ENCODE data around the gene RHCG. TPM values are rescaled to one million over a fixed set of nuclear protein-coding genes. Genes with fewer than 3 reads are reported as not detected.

RHCG gene
- total and polyA plus RNA-seq, 3 experiments from 2014 or later: not detected

DNA sequence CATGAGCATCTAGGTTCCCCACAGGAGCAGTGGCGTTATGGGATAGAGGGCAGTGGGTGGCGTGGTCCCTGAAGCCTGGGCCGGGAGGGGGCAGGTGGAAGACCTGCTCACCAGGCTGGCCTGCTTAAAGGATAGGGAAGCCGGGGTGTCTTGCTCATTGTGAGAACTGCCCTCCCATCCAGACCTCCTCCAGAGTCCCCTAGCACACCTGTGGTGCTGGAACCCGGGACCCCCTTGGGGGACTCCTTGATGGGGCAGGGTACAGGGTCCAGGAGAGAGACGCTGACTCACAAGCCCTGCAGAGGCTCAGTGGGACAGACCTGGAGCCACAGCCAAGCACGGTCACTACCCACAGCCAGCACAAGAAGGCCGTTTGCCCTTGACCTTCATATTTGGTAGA lies 2.8 kb upstream of the RHCG start:
- no peak overlapping the region for H3K27ac ChIP-seq (ENCODE audit: low read depth, low read length)
- H3K9me3 ChIP-seq (ENCODE audit: low read length): no peaks in the 10 kb centered on the region
- H3K27me3 Mint-ChIP-seq: peaks cover 59 to 81% of the 10 kb centered on the region in 2 donors
- no peaks in the 10 kb centered on the region for H3K36me3 Mint-ChIP-seq
- no peak for DNase-seq
- ChIA-PET POLR2A (no interaction called here), CTCF (no interaction called here)
- no peak overlapping the region for H3K27ac Mint-ChIP-seq
- H3K9me3 Mint-ChIP-seq: peaks cover 0 to 2% (median 0%) of the 10 kb centered on the region in 5 donors
- no peaks in the 10 kb centered on the region for H3K4me1 ChIP-seq (ENCODE audit: insufficient read depth, low read length)
- H3K4me3 Mint-ChIP-seq: no peak overlapping the region
- peaks cover 13% of the 10 kb centered on the region for H3K27me3 ChIP-seq (ENCODE audit: insufficient read depth, low read length, poor library complexity, severe bottlenecking)
- H3K4me1 Mint-ChIP-seq: peaks cover 0 to 18% (median 8%) of the 10 kb centered on the region in 3 donors
- H3K4me3 ChIP-seq (ENCODE audit: low read length): no peak overlapping the region
- H3K36me3 ChIP-seq (ENCODE audit: insufficient read depth, low read length): no peaks in the 10 kb centered on the region

- no peak overlapping the region for H3K27ac ChIP-seq (ENCODE audit: low read depth, low read length)
- H3K4me1 Mint-ChIP-seq: peaks cover 0 to 18% (median 8%) of the 10 kb centered on the region in 3 donors
- peaks cover 0 to 2% (median 0%) of the 10 kb centered on the region in 5 donors for H3K9me3 Mint-ChIP-seq
- H3K36me3 ChIP-seq (ENCODE audit: insufficient read depth, low read length): no peaks in the 10 kb centered on the region
- no peaks in the 10 kb centered on the region for H3K36me3 Mint-ChIP-seq
- no peak overlapping the region for H3K27ac Mint-ChIP-seq
- H3K4me3 ChIP-seq (ENCODE audit: low read length): no peak overlapping the region
- CTCF ChIA-PET: no interaction called here
- POLR2A ChIA-PET: no interaction called here
- H3K9me3 ChIP-seq (ENCODE audit: low read length): no peaks in the 10 kb centered on the region
- peaks cover 13% of the 10 kb centered on the region for H3K27me3 ChIP-seq (ENCODE audit: insufficient read depth, low read length, poor library complexity, severe bottlenecking)
- H3K4me1 ChIP-seq (ENCODE audit: insufficient read depth, low read length): no peaks in the 10 kb centered on the region
- no peak overlapping the region for H3K4me3 Mint-ChIP-seq
- peaks cover 58 to 81% of the 10 kb centered on the region in 2 donors for H3K27me3 Mint-ChIP-seq
- DNase-seq: no peak
These were observed 2.2 kb upstream of the RHCG start for GRCh38 chr15:89498574-89498906.

DNA sequence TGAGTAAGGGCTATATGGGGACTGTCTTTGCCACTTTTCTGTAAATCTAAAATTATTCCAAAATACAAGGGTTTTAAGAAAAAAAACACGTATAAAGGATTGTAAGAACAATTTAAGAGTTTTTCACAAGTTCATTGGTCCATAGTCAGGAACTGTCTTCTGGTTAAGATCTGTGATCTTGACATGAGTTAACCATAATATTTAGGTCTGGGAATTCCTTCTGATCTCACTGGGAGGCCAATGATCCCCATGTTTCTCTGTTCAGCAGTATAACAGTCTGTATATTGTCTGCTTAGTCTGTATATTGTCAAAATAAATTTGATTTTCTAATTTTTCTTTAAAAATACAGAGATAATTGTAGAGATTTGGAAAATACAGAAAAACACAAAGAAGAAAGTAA lies 848 bp upstream of the RHCG start:
- Mint-ChIP-seq H3K27ac (no peak overlapping the region), H3K4me3 (peak overlapping the region in 4 of 7 donors; percentile 15 to 66 (median 52)), H3K36me3 (no peaks in the 10 kb centered on the region), H3K9me3 (peaks cover 0 to 2% (median 0%) of the 10 kb centered on the region in 5 donors), H3K4me1 (peaks cover 0 to 18% (median 8%) of the 10 kb centered on the region in 3 donors), H3K27me3 (peaks cover 47 to 76% of the 10 kb centered on the region in 2 donors)
- Histone ChIP-seq H3K4me1 (ENCODE audit: insufficient read depth, low read length) (no peaks in the 10 kb centered on the region), H3K4me3 (ENCODE audit: low read length) (no peak overlapping the region), H3K9me3 (ENCODE audit: low read length) (no peaks in the 10 kb centered on the region), H3K36me3 (ENCODE audit: insufficient read depth, low read length) (no peaks in the 10 kb centered on the region), H3K27me3 (ENCODE audit: insufficient read depth, low read length, poor library complexity, severe bottlenecking) (peaks cover 13% of the 10 kb centered on the region), H3K27ac (ENCODE audit: low read depth, low read length) (no peak overlapping the region)
- ChIA-PET POLR2A (no interaction called here), CTCF (no interaction called here)
- no peak for DNase-seq

- Histone ChIP-seq H3K4me1 (ENCODE audit: insufficient read depth, low read length) (no peaks in the 10 kb centered on the region), H3K9me3 (ENCODE audit: low read length) (no peaks in the 10 kb centered on the region), H3K27ac (ENCODE audit: low read depth, low read length) (no peak overlapping the region), H3K27me3 (ENCODE audit: insufficient read depth, low read length, poor library complexity, severe bottlenecking) (peaks cover 13% of the 10 kb centered on the region), H3K4me3 (ENCODE audit: low read length) (no peak overlapping the region), H3K36me3 (ENCODE audit: insufficient read depth, low read length) (no peaks in the 10 kb centered on the region)
- Mint-ChIP-seq H3K9me3 (no peaks in the 10 kb centered on the region), H3K4me1 (peaks cover 0 to 18% (median 8%) of the 10 kb centered on the region in 3 donors), H3K27ac (no peak overlapping the region), H3K36me3 (no peaks in the 10 kb centered on the region), H3K4me3 (peak overlapping the region in 2 of 7 donors; percentile 24 to 52), H3K27me3 (peaks cover 41 to 75% of the 10 kb centered on the region in 2 donors)
- DNase-seq: no peak
- POLR2A ChIA-PET: no interaction called here
- CTCF ChIA-PET: interaction anchor here (1.5 kb wide), 1 partner anchor 137 kb away, joined by 3 read pairs; no protein-coding TSS in a partner anchor
These were observed 691 bp downstream of the RHCG start for GRCh38 chr15:89495638-89496145.

DNA sequence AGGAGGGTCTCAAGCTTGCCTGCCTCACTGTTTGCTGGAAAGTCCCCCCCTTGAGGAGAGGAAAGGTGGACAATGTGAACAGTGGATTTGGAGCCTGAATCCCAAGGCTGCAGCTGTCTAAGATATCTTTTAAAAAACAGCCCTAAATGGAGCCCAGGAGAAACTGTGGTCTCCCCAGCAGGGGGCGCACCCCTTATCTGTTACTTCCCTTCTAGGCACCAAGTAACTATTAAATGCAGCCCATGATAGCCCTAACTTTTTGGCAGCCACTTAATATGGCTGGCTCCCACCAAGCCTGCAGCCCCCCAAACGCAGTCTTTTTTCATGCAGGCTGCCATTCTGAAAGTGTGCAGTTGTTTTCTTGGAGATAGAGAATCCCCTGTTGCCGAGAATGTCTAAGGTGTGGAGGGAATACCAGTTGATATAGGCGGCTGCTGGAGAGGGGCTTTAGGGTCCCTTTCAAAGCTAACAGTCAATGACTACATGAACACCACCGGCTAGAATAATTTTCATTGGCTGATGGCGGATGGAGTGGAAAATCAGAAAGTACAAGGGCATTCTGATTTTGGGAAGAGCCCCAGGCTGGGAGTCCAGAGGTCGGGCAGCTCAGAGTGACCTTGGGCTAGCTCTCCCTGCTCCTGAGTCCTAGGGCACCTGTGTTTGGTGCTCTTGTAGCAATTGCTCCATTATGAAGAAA lies 1.3 kb downstream of the RHCG start:
- DNase-seq: no peak
- no peak overlapping the region for H3K27ac ChIP-seq (ENCODE audit: low read depth, low read length)
- H3K9me3 ChIP-seq (ENCODE audit: low read length): no peaks in the 10 kb centered on the region
- peaks cover 0 to 18% (median 8%) of the 10 kb centered on the region in 3 donors for H3K4me1 Mint-ChIP-seq
- no peaks in the 10 kb centered on the region for H3K36me3 Mint-ChIP-seq
- no peak overlapping the region for H3K4me3 ChIP-seq (ENCODE audit: low read length)
- H3K4me1 ChIP-seq (ENCODE audit: insufficient read depth, low read length): no peaks in the 10 kb centered on the region
- peaks cover 38 to 75% of the 10 kb centered on the region in 2 donors for H3K27me3 Mint-ChIP-seq
- peak overlapping the region in 1 of 7 donors; percentile 28 for H3K4me3 Mint-ChIP-seq
- ChIA-PET CTCF (interaction anchor here (1.5 kb wide), 1 partner anchor 137 kb away, joined by 3 read pairs; no protein-coding TSS in a partner anchor), POLR2A (no interaction called here)
- peaks cover 13% of the 10 kb centered on the region for H3K27me3 ChIP-seq (ENCODE audit: insufficient read depth, low read length, poor library complexity, severe bottlenecking)
- no peak overlapping the region for H3K27ac Mint-ChIP-seq
- no peaks in the 10 kb centered on the region for H3K36me3 ChIP-seq (ENCODE audit: insufficient read depth, low read length)
- no peaks in the 10 kb centered on the region for H3K9me3 Mint-ChIP-seq

GRCh38 chr15:89494031-89494430 lies 2.4 kb downstream of the RHCG start:
- H3K9me3 Mint-ChIP-seq: no peaks in the 10 kb centered on the region
- Histone ChIP-seq H3K36me3 (ENCODE audit: insufficient read depth, low read length) (no peaks in the 10 kb centered on the region), H3K4me3 (ENCODE audit: low read length) (no peak overlapping the region), H3K27me3 (ENCODE audit: insufficient read depth, low read length, poor library complexity, severe bottlenecking) (peaks cover 13% of the 10 kb centered on the region), H3K9me3 (ENCODE audit: low read length) (no peaks in the 10 kb centered on the region), H3K27ac (ENCODE audit: low read depth, low read length) (no peak overlapping the region), H3K4me1 (ENCODE audit: insufficient read depth, low read length) (no peaks in the 10 kb centered on the region)
- ChIA-PET POLR2A (no interaction called here), CTCF (no interaction called here)
- H3K36me3 Mint-ChIP-seq: no peaks in the 10 kb centered on the region
- DNase-seq: no peak
- no peak overlapping the region for H3K27ac Mint-ChIP-seq
- peaks cover 34 to 76% of the 10 kb centered on the region in 2 donors for H3K27me3 Mint-ChIP-seq
- no peak overlapping the region for H3K4me3 Mint-ChIP-seq
- peaks cover 0 to 18% (median 8%) of the 10 kb centered on the region in 3 donors for H3K4me1 Mint-ChIP-seq

DNA sequence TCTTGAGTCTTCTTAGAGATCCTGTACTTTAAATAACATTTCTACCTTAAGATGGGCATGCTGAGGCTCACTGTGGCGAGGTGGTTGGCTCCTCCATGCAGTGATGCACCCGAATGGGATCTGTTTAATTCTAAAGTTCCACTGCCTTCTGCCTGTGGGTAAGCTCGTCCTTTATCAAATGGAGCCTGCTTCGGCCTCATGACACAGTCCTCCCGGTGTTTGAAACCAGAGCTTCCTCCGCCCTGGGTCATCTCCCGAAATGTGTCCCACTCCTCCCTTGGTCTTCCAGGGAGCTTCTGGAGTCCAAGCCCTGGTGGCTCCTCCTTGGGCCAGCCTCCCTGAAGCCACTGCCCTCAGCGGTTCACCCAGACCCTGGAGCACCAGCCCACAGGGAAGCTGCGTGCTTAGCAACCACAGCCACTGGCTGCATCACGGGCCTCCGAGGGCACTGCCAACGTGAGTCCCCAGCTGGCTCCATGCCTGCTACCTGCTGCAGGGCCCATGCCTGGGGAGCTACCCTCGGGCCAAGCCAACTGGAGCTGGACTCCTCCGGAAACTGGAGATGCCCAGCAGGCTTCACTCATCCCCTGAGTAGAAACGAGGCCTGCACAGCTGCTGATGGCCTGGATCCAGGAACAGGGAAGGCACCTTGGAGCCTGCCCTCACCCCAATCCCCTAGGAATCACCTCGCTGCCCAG lies 3.3 kb downstream of the RHCG start:
- Histone ChIP-seq H3K36me3 (ENCODE audit: insufficient read depth, low read length) (no peaks in the 10 kb centered on the region), H3K4me3 (ENCODE audit: low read length) (no peak overlapping the region)
- CTCF ChIA-PET: no interaction called here

GRCh38 chr15:89492111-89492641 lies 4.2 kb downstream of the RHCG start:
- H3K36me3 ChIP-seq (ENCODE audit: insufficient read depth, low read length): no peaks in the 10 kb centered on the region
- no peak overlapping the region for H3K4me3 Mint-ChIP-seq
- DNase-seq: no peak

More for the DNA sequence above, 3.3 kb downstream of the RHCG start:
- H3K4me1 ChIP-seq (ENCODE audit: insufficient read depth, low read length): no peaks in the 10 kb centered on the region
- H3K36me3 Mint-ChIP-seq: no peaks in the 10 kb centered on the region
- H3K9me3 Mint-ChIP-seq: no peaks in the 10 kb centered on the region
- no peak for DNase-seq
- no peaks in the 10 kb centered on the region for H3K9me3 ChIP-seq (ENCODE audit: low read length)
- H3K27ac Mint-ChIP-seq: no peak overlapping the region
- no peak overlapping the region for H3K4me3 Mint-ChIP-seq
- H3K27me3 Mint-ChIP-seq: peaks cover 27 to 68% of the 10 kb centered on the region in 2 donors
- H3K27me3 ChIP-seq (ENCODE audit: insufficient read depth, low read length, poor library complexity, severe bottlenecking): peaks cover 13% of the 10 kb centered on the region
- no peak overlapping the region for H3K27ac ChIP-seq (ENCODE audit: low read depth, low read length)
- POLR2A ChIA-PET: no interaction called here
- H3K4me1 Mint-ChIP-seq: peaks cover 0 to 18% (median 8%) of the 10 kb centered on the region in 3 donors

More at GRCh38 chr15:89492111-89492641, 4.2 kb downstream of the RHCG start:
- H3K4me3 ChIP-seq (ENCODE audit: low read length): no peak overlapping the region
- POLR2A ChIA-PET: no interaction called here
- no peaks in the 10 kb centered on the region for H3K36me3 Mint-ChIP-seq
- peak overlapping the region in 2 of 8 donors; percentile 51 to 84 for H3K27ac Mint-ChIP-seq
- peaks cover 13% of the 10 kb centered on the region for H3K27me3 ChIP-seq (ENCODE audit: insufficient read depth, low read length, poor library complexity, severe bottlenecking)
- H3K9me3 Mint-ChIP-seq: no peaks in the 10 kb centered on the region
- no peaks in the 10 kb centered on the region for H3K4me1 ChIP-seq (ENCODE audit: insufficient read depth, low read length)
- no peak overlapping the region for H3K27ac ChIP-seq (ENCODE audit: low read depth, low read length)
- H3K4me1 Mint-ChIP-seq: peaks cover 0 to 21% (median 8%) of the 10 kb centered on the region in 3 donors
- H3K9me3 ChIP-seq (ENCODE audit: low read length): no peaks in the 10 kb centered on the region
- CTCF ChIA-PET: no interaction called here
- H3K27me3 Mint-ChIP-seq: peaks cover 23 to 75% of the 10 kb centered on the region in 2 donors
